HFF-Myc (cell line): ENCODE measurements around the gene CTTNBP2.
A peak's percentile ranks its signal among the peaks of the same experiment; 100 is the strongest.

Source experiments
- DNase-seq: peaks from one replicate; pipeline ENCODE4 v3.0.0-alpha.2; 2011; ENCODE audit warnings: low read depth; ENCODE audit errors: extremely low read depth
- H3K4me3 ChIP-seq: replicated peaks from 2 replicates; pipeline ENCODE4 v1.5.1; 2011; ENCODE audit warnings: low read depth, mild to moderate bottlenecking, control low read depth, low read length
- CTCF ChIP-seq: IDR thresholded peaks from 2 replicates; pipeline ENCODE4 v1.5.1; 2012; ENCODE audit warnings: mild to moderate bottlenecking, low read depth, low read length, control low read depth; ENCODE audit errors: missing control alignments

Gene CTTNBP2, protein sequence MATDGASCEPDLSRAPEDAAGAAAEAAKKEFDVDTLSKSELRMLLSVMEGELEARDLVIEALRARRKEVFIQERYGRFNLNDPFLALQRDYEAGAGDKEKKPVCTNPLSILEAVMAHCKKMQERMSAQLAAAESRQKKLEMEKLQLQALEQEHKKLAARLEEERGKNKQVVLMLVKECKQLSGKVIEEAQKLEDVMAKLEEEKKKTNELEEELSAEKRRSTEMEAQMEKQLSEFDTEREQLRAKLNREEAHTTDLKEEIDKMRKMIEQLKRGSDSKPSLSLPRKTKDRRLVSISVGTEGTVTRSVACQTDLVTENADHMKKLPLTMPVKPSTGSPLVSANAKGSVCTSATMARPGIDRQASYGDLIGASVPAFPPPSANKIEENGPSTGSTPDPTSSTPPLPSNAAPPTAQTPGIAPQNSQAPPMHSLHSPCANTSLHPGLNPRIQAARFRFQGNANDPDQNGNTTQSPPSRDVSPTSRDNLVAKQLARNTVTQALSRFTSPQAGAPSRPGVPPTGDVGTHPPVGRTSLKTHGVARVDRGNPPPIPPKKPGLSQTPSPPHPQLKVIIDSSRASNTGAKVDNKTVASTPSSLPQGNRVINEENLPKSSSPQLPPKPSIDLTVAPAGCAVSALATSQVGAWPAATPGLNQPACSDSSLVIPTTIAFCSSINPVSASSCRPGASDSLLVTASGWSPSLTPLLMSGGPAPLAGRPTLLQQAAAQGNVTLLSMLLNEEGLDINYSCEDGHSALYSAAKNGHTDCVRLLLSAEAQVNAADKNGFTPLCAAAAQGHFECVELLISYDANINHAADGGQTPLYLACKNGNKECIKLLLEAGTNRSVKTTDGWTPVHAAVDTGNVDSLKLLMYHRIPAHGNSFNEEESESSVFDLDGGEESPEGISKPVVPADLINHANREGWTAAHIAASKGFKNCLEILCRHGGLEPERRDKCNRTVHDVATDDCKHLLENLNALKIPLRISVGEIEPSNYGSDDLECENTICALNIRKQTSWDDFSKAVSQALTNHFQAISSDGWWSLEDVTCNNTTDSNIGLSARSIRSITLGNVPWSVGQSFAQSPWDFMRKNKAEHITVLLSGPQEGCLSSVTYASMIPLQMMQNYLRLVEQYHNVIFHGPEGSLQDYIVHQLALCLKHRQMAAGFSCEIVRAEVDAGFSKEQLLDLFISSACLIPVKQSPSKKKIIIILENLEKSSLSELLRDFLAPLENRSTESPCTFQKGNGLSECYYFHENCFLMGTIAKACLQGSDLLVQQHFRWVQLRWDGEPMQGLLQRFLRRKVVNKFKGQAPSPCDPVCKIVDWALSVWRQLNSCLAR (N-terminal part only)

GRCh38 chr7:117873310-117874190, at the start of gene CTTNBP2:
Gene CTTNBP2 (minus strand): TSS chr7:117873441. CDS start chr7:117873415, 26 bp downstream.
- DNase-seq, result no peak
- no peak for TF ChIP-seq CTCF
- peak within 1 kb of the TSS; percentile 33 for H3K4me3 ChIP-seq

DNA sequence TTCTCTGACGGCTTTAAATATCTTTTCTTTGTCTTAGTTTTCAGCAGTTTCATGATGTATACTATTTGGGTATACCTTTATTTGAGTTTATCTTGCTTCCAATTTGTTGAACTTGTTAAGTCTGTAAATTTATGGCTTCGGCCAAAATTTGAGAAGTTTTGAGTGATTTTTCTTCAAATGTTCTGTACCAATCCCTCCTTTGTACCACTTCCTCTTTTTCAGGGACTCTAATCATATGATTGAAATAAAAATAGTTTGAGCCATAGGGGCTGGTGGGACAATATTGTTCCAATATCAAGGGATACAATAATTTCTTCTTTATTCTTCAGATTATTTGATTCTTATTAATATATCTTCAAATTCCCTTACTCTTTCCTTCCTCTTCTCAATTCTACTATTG, 43.1 kb upstream of the CTTNBP2 start:
- no peak overlapping the region for H3K4me3 ChIP-seq
- DNase-seq, result no peak
- TF ChIP-seq CTCF, result no peak

DNA sequence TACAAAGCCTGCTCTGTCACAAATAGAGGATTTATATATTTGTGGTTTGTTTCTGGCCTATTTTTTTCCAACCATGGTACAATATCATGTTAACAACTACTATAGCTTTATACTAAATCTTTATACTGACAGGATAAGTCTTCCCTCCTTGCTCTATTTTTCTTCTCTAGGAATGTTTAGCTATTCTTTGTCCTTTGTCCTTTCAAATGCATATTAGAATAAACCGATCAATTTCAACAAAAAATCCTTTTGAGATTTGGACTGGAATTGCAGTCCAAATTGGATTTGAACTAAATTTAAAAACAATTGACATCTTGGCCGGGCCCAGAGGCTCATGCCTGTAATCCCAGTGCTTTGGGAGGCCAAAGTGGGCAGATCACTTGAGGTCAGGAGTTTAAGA, 39.2 kb upstream of the CTTNBP2 start:
- no peak for DNase-seq
- no peak for TF ChIP-seq CTCF
- H3K4me3 ChIP-seq, result no peak overlapping the region

DNA sequence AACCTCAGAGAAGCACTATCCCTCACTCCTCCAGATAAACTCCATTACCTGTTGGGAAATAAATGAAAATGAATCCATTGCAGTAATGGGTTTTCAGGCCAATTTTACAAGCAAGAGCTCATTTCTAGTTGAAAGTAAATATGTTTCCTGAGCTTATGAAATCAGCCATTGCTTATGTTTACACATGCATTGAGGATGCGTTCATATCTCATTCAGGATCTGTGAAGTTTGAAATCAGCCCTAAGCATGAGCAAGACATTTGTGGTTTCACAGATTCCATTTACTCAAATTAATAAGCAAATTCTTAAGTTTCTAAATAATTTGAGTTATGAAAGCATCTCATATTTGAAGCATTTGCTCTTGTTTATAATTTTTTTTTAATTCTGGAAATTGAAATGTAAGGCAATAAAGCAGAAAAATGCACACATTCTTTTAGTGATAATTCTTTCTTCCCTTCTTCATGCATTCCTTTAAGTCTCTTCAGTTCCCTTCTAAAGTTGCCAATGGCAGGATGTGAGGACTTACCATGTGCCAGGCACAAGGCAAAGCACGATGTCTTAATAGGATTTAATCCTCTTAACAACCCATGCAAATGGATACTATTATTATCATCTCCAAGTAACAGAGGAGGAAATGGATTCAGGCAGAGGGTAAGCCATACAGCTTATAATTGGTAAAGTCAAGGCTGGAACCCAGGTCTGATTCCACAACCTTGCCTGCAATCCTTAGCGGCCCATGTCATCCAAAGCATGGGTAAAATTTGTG, 35.0 kb upstream of the CTTNBP2 start:
- TF ChIP-seq CTCF, result no peak
- DNase-seq, result no peak
- no peak overlapping the region for H3K4me3 ChIP-seq

DNA sequence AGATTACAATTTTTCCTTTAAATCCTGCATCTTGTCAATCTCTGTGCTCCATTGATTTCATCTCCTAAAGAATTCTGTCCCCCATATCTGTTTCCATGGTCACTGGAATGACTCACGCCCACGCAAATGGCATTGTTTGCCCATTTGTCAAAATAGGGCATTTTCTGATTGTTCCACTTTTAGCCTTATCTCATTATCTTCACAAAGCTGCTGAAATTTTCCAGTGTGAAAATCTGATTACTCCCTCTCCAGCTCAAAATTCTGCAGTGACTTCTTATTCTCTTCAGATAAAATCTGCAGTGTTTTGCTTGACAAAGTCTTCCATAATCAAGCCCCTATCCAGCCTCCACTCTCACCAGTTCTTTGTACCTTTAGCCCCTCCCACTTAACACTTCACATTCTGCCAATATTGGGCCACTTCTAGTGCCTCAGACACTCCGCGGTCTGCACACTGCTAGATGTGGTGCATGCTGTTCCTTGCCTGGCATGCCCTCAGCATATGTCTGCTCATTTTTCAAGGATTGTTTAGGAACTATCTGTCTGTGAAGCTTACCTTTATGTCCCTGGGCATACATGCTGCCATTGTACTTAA, 33.9 kb upstream of the CTTNBP2 start:
- no peak overlapping the region for H3K4me3 ChIP-seq
- DNase-seq, result no peak
- TF ChIP-seq CTCF, result no peak
